Retinal pigment epithelial cell (primary cell): Measurements from ENCODE around the gene PEX6.
A peak's percentile ranks its signal among the peaks of the same experiment; 100 is the strongest.

ENCODE experiments used
- DNase-seq: peaks from one replicate; pipeline ENCODE4 v3.0.0-alpha.2; 2010; ENCODE audit warnings: low read depth
- H3K4me3 ChIP-seq: 2 replicates; pipeline ENCODE4 v1.5.1; 2011; ENCODE audit warnings: mild to moderate bottlenecking, low read length, control low read depth, moderate library complexity
- TF ChIP-seq, protein P1 (sequence below): conservative IDR thresholded peaks from 2 replicates; pipeline ENCODE4 v1.5.1; 2011; ENCODE audit warnings: low read depth, low read length, control low read depth, inconsistent platforms

The PEX6 gene

DNA sequence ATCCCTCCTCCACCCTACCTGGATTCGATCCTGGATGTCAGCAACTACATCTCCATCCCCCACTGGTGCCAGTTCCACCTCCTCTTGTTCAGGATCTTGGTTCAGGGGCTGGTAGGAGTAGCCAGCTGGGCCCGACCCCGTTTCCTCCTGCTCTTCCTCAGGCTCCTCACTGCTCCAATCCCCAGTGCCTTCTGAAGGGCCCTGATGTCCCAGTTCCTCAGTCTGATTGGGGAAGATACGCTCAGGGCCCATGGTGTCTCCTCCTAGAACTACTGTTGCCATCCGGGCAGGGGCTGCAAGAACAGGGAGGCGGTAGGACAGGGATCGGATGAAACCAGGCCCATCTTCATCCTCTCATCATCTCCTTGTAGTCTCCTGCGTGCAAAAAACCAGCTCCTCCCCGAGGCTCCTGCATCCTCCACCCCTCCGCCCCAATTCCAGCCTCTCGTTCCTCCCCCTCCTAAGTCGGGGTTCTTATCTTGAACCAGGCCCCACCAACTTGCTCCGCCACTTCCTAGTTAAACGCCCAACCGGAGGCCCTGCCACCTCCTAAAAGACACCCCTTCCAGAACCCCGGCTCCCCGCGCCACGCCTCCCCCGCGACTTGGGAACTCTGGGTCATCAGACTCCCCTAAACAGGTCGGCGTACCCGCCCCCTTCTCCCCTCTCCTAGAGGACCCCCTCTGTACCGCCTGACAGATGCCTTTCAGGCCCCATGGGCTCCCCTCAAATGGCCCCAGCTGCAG, 34.3 kb upstream of the PEX6 start:
- no peak for DNase-seq
- TF ChIP-seq, protein P1, sequence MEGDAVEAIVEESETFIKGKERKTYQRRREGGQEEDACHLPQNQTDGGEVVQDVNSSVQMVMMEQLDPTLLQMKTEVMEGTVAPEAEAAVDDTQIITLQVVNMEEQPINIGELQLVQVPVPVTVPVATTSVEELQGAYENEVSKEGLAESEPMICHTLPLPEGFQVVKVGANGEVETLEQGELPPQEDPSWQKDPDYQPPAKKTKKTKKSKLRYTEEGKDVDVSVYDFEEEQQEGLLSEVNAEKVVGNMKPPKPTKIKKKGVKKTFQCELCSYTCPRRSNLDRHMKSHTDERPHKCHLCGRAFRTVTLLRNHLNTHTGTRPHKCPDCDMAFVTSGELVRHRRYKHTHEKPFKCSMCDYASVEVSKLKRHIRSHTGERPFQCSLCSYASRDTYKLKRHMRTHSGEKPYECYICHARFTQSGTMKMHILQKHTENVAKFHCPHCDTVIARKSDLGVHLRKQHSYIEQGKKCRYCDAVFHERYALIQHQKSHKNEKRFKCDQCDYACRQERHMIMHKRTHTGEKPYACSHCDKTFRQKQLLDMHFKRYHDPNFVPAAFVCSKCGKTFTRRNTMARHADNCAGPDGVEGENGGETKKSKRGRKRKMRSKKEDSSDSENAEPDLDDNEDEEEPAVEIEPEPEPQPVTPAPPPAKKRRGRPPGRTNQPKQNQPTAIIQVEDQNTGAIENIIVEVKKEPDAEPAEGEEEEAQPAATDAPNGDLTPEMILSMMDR: no peak
- peak overlapping the region; percentile 66 for H3K4me3 ChIP-seq

GRCh38 chr6:43012364-43012763, 33.4 kb upstream of the PEX6 start:
- TF ChIP-seq, protein P1: no peak
- no peak overlapping the region for H3K4me3 ChIP-seq
- DNase-seq: no peak

- no peak overlapping the region for H3K4me3 ChIP-seq
- DNase-seq: no peak
- TF ChIP-seq, protein P1: no peak
Measured at GRCh38 chr6:43011207-43011606, 32.2 kb upstream of the PEX6 start.

GRCh38 chr6:43009124-43009523, 30.1 kb upstream of the PEX6 start:
- no peak for DNase-seq
- no peak overlapping the region for H3K4me3 ChIP-seq
- TF ChIP-seq, protein P1: peak; percentile 56

- TF ChIP-seq, protein P1: no peak
- no peak for DNase-seq
- no peak overlapping the region for H3K4me3 ChIP-seq
Measured at GRCh38 chr6:43007126-43007525, 28.1 kb upstream of the PEX6 start.

DNA sequence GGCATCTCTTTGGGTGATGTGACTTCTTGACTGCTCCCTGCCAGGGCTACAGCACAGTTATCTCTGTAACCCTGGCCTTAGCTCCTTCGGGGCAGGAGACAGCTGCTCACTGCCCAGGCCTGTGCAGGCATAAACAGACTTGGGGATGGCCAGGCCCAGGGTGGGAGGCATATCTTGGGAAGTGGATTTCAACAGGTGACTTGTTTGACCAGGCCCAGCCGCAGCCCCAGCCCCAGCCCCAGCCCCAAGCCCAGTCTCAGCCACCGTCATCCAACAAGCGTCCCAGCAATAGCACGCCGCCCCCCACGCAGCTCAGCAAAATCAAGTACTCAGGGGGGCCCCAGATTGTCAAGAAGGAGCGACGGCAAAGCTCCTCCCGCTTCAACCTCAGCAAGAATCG, 27.3 kb upstream of the PEX6 start:
- no peak overlapping the region for H3K4me3 ChIP-seq
- TF ChIP-seq, protein P1: no peak
- no peak for DNase-seq

DNA sequence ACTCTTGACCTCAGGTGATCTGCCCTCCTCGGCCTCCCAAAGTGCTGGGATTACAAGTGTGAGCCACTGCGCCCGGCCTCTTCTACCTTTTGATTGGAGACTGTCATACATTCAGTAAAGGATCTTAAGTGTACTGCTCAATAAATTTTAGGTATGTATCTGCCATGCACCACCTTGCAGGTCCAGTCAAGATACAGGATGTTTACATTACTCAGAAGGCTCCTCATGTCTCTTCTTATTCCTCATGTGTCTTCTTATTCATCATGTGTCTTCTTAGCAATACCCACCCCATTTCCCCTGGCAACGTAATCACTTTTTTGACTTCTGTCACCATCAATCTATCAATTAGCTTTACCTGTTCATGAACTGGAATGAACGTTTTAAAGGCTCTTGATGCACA, 26.9 kb upstream of the PEX6 start:
- no peak for DNase-seq
- H3K4me3 ChIP-seq: no peak overlapping the region
- TF ChIP-seq, protein P1: no peak
